Right forelimb (tissue), 1 donor: ENCODE data around the gene CD5L.

Source experiments
- DNase-seq: peaks from one replicate; pipeline ENCODE4 v3.0.0-alpha.2; 2018

Gene CD5L

DNA sequence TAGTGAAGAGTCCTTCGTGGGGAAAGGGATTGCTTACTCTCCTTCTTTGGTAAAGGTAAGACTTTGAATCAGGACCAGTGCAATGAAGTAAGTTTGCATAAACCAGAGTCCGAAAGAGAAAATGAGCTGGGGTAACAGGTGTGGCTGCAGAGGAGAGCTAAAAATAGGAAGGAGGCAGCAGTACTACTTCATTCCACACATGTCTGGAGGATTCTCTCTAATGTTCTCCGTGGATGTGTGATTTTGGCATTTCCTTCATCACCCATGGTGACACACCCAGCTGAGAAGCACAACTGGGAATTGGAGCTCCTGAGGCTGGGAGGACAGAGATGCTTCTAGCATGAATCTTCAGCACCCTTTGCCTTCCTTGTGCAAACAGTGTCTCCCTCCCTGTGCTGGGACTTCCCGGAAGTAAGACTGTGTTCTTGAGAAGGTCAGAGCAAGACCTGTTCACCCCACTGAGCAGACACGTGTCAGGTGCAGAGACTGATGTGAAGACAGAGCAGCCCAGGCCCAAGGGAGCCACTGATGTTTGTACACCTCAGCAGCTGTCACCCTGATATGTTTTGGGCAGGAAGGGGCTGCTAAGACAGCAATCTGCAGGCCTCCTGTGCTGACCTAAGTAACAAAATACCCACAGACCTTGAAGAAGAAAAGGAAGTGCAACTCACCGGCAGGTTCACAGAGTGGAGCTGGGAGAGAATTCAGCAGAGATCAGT lies 35.0 kb downstream of the CD5L start:
- DNase-seq = no peak

DNA sequence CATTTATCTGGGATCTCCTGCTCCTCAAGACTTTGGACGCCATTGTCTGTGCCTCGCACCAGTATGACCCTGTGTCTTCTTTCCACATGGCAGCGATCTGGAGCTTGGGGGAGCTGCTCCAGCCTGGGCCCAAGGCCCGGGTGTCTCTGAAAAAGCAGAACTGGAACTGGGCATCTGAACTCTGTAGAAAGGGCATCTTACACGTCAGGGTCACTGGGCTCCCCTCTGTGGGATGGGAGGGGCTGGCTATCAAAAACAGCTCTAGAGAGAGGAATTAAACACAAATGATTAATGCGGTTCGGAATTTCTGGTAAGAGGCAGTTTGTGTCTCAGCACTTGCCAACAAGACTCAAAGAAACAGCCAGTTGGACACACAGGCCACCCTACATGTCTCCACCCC lies 37.8 kb downstream of the CD5L start:
- DNase-seq = no peak

DNA sequence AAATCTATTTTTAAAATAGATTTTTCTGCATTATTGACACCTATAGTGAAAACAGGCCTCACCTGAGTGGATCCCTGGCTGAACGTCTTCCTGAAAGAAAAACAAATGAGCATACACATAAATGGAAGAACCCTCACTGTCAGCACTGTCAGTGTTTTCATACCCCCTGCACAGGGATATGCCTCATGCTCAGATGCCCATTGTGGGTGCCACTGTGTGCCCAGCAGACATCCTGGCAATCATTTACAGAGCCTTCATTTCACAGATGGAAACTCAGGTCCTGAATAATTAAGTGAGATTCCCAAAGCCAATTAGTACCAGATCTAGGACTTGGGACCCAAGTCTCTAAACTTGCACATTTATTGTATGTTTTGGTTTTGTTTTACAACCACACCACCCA lies 41.6 kb downstream of the CD5L start:
- DNase-seq = no peak

DNA sequence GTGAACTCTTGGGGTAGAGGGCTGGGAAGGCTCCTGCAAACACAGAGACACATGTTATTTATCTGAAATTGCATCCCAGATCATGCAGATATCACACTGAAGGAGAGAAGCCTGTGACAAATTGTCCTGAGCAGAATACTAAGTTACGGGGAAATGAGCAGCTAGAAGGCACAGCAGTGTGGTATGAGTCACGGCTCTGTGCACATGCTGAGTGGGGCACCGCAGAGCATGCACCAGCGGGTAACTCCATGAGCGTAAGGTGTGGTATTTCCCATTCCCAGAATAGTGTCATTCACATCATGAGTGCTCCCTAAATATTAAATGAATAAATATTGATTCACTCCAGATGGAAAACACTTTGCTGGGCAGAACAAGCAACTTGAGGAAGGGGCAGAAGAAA lies 43.4 kb downstream of the CD5L start:
- no peak for DNase-seq

DNA sequence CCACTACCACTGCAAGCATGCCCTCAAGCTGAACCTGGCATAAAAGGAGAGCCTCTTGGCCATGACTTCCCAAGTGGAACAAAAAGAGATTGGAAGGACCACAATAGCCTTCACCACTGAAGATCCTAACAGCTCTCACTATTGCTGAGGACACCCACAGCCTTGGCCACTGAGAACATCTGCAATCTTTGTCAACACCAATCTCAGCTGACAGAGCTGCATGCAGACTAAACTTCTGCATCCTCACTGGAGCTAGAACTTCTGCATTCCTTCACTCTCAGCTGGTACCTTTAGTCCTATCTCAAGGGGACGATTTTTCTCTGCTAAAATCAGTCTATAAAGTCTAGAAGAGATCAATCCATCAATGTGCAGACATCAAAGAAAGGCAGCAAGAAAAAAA lies 56.4 kb downstream of the CD5L start:
- no peak for DNase-seq

DNA sequence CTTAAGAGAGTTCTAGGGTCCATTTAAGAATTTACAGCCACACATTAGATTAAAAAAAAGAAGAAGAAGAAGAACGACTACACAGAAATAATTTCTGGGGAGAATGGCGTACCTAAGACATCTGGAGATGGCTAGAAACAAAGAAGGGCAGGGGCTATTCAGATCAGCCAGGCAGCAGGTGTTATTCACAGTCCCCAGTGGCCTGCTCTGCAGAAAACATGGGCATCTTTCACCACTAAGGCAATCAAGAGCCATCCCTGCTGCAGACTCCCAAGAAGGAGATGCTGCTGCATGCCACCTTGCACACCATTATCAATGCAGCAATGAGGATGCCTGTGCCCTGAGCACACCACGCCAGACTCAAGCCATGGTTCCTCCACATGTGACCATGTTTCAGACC lies 56.8 kb downstream of the CD5L start:
- no peak for DNase-seq

DNA sequence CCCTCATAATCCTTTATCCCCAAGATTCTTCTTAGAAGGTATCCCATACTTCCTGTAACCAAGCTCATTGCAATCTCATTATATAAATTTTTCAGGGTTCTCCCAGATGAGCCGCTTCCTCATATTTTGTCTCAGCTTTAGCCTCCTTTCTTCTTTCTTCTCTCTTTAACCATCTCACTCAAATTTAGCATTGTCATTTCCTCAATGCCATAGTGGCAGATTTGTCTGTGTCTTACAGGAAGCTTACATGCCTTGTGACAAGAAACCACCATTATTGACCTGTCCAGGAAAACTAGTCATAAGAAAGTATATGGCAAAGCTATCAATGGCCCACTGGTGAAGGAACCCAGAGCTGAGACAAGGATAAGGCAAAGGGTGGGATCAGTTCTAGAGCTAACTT lies 58.7 kb downstream of the CD5L start:
- no peak for DNase-seq

DNA sequence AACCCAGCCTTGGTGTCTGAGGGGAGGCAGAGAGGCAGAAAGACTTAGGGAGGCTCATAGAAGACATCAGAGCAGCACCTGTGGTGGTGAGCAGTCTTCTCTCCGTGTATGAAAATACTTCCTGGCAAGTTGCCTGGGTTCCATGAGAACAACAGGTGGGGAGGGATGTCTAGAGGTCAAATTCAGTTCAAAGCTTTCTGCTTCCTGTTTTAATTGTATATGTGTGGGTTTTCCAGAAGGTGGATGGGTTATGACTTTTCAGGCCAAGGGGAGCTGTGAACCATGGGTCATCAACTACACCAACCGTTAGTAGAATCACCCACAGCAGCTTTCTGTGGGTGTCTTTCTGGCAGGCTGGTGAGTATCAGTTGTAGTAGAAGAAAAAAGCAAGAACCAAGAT lies 60.6 kb downstream of the CD5L start:
- DNase-seq = no peak
